HEK293 (cell line): ENCODE data around the gene IP6K3.
A peak's percentile ranks its signal among the peaks of the same experiment; 100 is the strongest.

Experiments used
- CTCF ChIA-PET: fragments of 350-600 bp; formaldehyde crosslinking; extraction: SDS; loops from one replicate; lab custom pipeline; 2021; ENCODE audit warnings: antibody characterized with exemption; lab: Yijun Ruan, JAX
- POLR2A ChIA-PET: fragments of 300-600 bp; formaldehyde crosslinking; extraction: SDS; loops from one replicate; lab custom pipeline; 2020; ENCODE audit warnings: antibody characterized with exemption, inconsistent platforms; lab: Yijun Ruan, JAX
- H3K27ac ChIP-seq: fragments of 200-500 bp; sonication (Bioruptor generic); 2 replicates; pipeline ENCODE4 v1.5.1; 2014; ENCODE audit warnings: low read depth, low read length, control low read depth, inconsistent platforms; ENCODE audit errors: extremely low read depth
- H3K36me3 ChIP-seq, 2 experiments: fragments of 200-500 bp in 1 of 2; sonication (Bioruptor generic) in 1 of 2; 1 replicate in 1 of 2; 2 replicates in 1 of 2; pipeline ENCODE4 v1.5.1; 2014 to 2017; ENCODE audit warnings: inconsistent platforms in 2 of 2, low read length in 2 of 2; ENCODE audit not compliant: control insufficient read depth in 2 of 2, insufficient read depth in 1 of 2
- H3K4me1 ChIP-seq: fragments of 200-500 bp; sonication (Bioruptor generic); 2 replicates; pipeline ENCODE4 v1.5.1; 2014; ENCODE audit warnings: mild to moderate bottlenecking, low read length, inconsistent platforms; ENCODE audit not compliant: control insufficient read depth, insufficient read depth
- H3K4me3 ChIP-seq: 2 replicates; pipeline ENCODE4 v1.5.1; 2011; ENCODE audit warnings: low read depth, mild to moderate bottlenecking, control low read depth, low read length, moderate library complexity
- H3K9me3 ChIP-seq: fragments of 200-500 bp; sonication (Bioruptor generic); 2 replicates; pipeline ENCODE4 v1.5.1; 2014; ENCODE audit warnings: low read depth, low read length, inconsistent platforms; ENCODE audit not compliant: control insufficient read depth, insufficient read depth
- ELK4 ChIP-seq: IDR thresholded peaks from 2 replicates; pipeline ENCODE4 v1.6.1; 2011; ENCODE audit warnings: mild to moderate bottlenecking, low read depth, low read length, borderline replicate concordance
- GFI1B ChIP-seq: fragments of 450-650 bp; formaldehyde crosslinking; IDR thresholded peaks from 2 replicates; pipeline ENCODE4 v1.5.1; 2016; ENCODE audit warnings: missing biosample characterization, missing genetic modification characterization
- IKZF3 ChIP-seq: fragments of 450-650 bp; IDR thresholded peaks from 2 replicates; pipeline ENCODE4 v1.5.0; 2018; ENCODE audit warnings: missing biosample characterization, mild to moderate bottlenecking, missing genetic modification characterization, moderate library complexity
- MZF1 ChIP-seq: fragments of 450-650 bp; formaldehyde crosslinking; IDR thresholded peaks from 2 replicates; pipeline ENCODE4 v1.5.1; 2017; ENCODE audit warnings: missing biosample characterization, missing genetic modification characterization, borderline replicate concordance
- PRDM1 ChIP-seq: fragments of 450-650 bp; formaldehyde crosslinking; IDR thresholded peaks from 2 replicates; pipeline ENCODE4; 2016; ENCODE audit warnings: missing biosample characterization, missing genetic modification characterization
- TCF7L2 ChIP-seq: IDR thresholded peaks from 2 replicates; pipeline ENCODE4 v1.6.1; 2011; ENCODE audit warnings: low read depth, mild to moderate bottlenecking, inconsistent platforms, low read length, moderate library complexity, borderline replicate concordance
- ZBTB7A ChIP-seq: fragments of 450-650 bp; formaldehyde crosslinking; IDR thresholded peaks from 2 replicates; pipeline ENCODE4 v1.5.1; 2016; ENCODE audit warnings: low read depth, missing biosample characterization, missing genetic modification characterization
- ZFP69B ChIP-seq: fragments of 450-650 bp; formaldehyde crosslinking; IDR thresholded peaks from 2 replicates; pipeline ENCODE4 v1.5.1; 2016; ENCODE audit warnings: missing biosample characterization, missing genetic modification characterization
- ZNF2 ChIP-seq: fragments of 450-650 bp; formaldehyde crosslinking; IDR thresholded peaks from 2 replicates; pipeline ENCODE4 v1.5.1; 2016; ENCODE audit warnings: missing biosample characterization, missing genetic modification characterization
- ZNF211 ChIP-seq: fragments of 450-650 bp; formaldehyde crosslinking; IDR thresholded peaks from 2 replicates; pipeline ENCODE4 v1.5.1; 2016; ENCODE audit warnings: low read depth, missing biosample characterization, missing genetic modification characterization
- ZNF366 ChIP-seq: fragments of 450-650 bp; formaldehyde crosslinking; conservative IDR thresholded peaks from 2 replicates; pipeline ENCODE4 v1.5.1; 2016; ENCODE audit warnings: missing biosample characterization, missing genetic modification characterization
- ZNF571 ChIP-seq: fragments of 450-650 bp; formaldehyde crosslinking; IDR thresholded peaks from 2 replicates; pipeline ENCODE4 v1.5.0; 2017; ENCODE audit warnings: missing biosample characterization, missing genetic modification characterization
- ZNF600 ChIP-seq: fragments of 450-650 bp; formaldehyde crosslinking; IDR thresholded peaks from 2 replicates; pipeline ENCODE4 v1.5.1; 2016; ENCODE audit warnings: missing biosample characterization, missing genetic modification characterization
- ZNF624 ChIP-seq: fragments of 450-650 bp; formaldehyde crosslinking; IDR thresholded peaks from 2 replicates; pipeline ENCODE4 v1.5.1; 2017; ENCODE audit warnings: missing biosample characterization, missing genetic modification characterization
- ZNF660 ChIP-seq: fragments of 450-650 bp; IDR thresholded peaks from 2 replicates; pipeline ENCODE4 v1.5.1; 2018; ENCODE audit warnings: missing biosample characterization, mild to moderate bottlenecking, missing genetic modification characterization
- ZSCAN16 ChIP-seq: fragments of 450-650 bp; formaldehyde crosslinking; IDR thresholded peaks from 2 replicates; pipeline ENCODE4 v1.5.1; 2016; ENCODE audit warnings: missing biosample characterization, missing genetic modification characterization
- TF ChIP-seq, protein P1 (sequence below): fragments of 450-650 bp; formaldehyde crosslinking; IDR thresholded peaks from 2 replicates; pipeline ENCODE4 v1.5.1; 2016; ENCODE audit warnings: missing biosample characterization, missing genetic modification characterization
- TF ChIP-seq, protein P2 (sequence below): fragments of 450-650 bp; formaldehyde crosslinking; IDR thresholded peaks from 2 replicates; pipeline ENCODE4 v1.5.1; 2017; ENCODE audit warnings: missing biosample characterization, missing genetic modification characterization
- TF ChIP-seq, protein P3 (sequence below): fragments of 450-650 bp; formaldehyde crosslinking; IDR thresholded peaks from 2 replicates; pipeline ENCODE4 v1.5.1; 2016; ENCODE audit warnings: missing biosample characterization, missing genetic modification characterization

The IP6K3 gene

DNA sequence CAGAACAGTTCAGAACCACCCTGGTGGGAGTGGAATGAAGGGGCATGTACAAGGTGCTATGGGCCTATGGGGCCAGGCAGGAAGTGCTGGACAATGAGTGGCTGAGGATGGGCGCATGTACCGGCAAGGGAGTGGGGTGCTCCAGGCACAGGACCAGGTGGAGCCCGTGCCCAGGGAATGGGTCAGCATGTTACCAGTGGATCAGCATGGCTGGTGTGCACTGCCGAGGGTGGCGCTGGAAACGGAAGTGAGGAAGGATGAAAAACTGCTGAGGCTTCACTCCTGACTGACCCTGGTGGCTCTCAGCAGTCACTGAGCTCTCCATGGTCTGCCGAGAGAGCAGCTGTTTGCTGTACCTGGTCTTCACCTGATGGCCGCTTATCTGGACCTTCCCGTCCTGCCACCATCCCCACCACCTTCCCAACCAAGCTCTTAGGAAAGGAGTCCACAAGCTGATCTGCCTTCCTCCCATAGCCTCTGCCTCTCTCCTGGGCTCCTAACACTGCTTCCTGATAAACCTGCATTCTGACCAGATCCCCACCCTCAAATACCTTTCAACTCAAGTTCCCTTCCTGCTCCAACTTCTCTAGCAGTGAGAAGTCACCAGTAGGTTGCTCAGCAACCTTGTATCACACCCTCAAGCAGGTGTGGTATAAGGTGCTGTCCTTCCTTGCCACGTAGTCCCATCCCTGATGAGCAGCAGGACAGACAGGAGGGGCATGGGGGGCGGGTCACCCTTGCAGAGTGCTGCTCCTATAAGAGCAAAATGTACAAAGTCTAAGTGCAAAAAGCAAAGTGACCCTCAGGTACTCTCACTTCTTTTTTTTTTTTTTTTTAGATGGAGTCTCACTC is 42.3 kb downstream of the IP6K3 start:
- Histone ChIP-seq H3K27ac (no peak overlapping the region), H3K36me3 (peaks cover 5 to 57% of the 10 kb centered on the region in 2 experiments; a peak in 2 of 3 replicates), H3K4me3 (no peak overlapping the region), H3K4me1 (0 out of 2 replicates have a peak, but pooled peaks cover 2% of the 10 kb centered on the region), H3K9me3 (no peaks in the 10 kb centered on the region)
- POLR2A ChIA-PET: interaction anchor here (1.1 to 1.8 kb wide), 2 partner anchors 11 to 82 kb away, joined by 3 to 4 read pairs; no protein-coding TSS in a partner anchor
- CTCF ChIA-PET: interaction anchor here (0.5 to 4.8 kb wide), 8 partner anchors 11 to 524 kb away, joined by 3 to 93 read pairs (median 3); no protein-coding TSS in a partner anchor
- TF ChIP-seq, protein P1, sequence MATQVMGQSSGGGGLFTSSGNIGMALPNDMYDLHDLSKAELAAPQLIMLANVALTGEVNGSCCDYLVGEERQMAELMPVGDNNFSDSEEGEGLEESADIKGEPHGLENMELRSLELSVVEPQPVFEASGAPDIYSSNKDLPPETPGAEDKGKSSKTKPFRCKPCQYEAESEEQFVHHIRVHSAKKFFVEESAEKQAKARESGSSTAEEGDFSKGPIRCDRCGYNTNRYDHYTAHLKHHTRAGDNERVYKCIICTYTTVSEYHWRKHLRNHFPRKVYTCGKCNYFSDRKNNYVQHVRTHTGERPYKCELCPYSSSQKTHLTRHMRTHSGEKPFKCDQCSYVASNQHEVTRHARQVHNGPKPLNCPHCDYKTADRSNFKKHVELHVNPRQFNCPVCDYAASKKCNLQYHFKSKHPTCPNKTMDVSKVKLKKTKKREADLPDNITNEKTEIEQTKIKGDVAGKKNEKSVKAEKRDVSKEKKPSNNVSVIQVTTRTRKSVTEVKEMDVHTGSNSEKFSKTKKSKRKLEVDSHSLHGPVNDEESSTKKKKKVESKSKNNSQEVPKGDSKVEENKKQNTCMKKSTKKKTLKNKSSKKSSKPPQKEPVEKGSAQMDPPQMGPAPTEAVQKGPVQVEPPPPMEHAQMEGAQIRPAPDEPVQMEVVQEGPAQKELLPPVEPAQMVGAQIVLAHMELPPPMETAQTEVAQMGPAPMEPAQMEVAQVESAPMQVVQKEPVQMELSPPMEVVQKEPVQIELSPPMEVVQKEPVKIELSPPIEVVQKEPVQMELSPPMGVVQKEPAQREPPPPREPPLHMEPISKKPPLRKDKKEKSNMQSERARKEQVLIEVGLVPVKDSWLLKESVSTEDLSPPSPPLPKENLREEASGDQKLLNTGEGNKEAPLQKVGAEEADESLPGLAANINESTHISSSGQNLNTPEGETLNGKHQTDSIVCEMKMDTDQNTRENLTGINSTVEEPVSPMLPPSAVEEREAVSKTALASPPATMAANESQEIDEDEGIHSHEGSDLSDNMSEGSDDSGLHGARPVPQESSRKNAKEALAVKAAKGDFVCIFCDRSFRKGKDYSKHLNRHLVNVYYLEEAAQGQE: peak; percentile 73
- TF ChIP-seq MZF1 (tag by site-specific recombination) (no peak), ZNF600 (peak; percentile 83)

- ChIA-PET POLR2A (interaction anchor here (0.7 to 1.7 kb wide), 5 partner anchors 9 to 405 kb away, joined by 3 to 6 read pairs (median 3); partner anchors contain the start of gene UQCC2), CTCF (interaction anchor here (0.6 to 4.8 kb wide), 25 partner anchors 8 to 932 kb away, joined by 3 to 93 read pairs (median 5); partner anchors contain the start of genes IP6K3 and UQCC2)
- no peak for TF ChIP-seq ZNF624 (tag by site-specific recombination)
- TF ChIP-seq TCF7L2: no peak
- TF ChIP-seq PRDM1 (tag by site-specific recombination): peak; percentile 50; the same call in 1 of the 2 replicates
- TF ChIP-seq ZNF2 (tag by site-specific recombination): 0 out of 2 replicates have a peak, but pooled peaks have one; percentile 57
- no peak for TF ChIP-seq ZSCAN16 (tag by site-specific recombination)
- peak; percentile 33; the same call in 1 of the 2 replicates for TF ChIP-seq ZNF660 (tag by site-specific recombination)
- peak; percentile 44; the same call in 1 of the 2 replicates for TF ChIP-seq IKZF3 (tag by site-specific recombination)
- Histone ChIP-seq H3K4me3 (no peak overlapping the region), H3K4me1 (0 out of 2 replicates have a peak, but pooled peaks cover 2% of the 10 kb centered on the region), H3K36me3 (peaks cover 4 to 57% of the 10 kb centered on the region in 2 experiments; a peak in 2 of 3 replicates), H3K9me3 (no peaks in the 10 kb centered on the region), H3K27ac (no peak overlapping the region)
Measured at GRCh38 chr6:33702345-33702977, 44.2 kb downstream of the IP6K3 start.

- no peak overlapping the region for H3K27ac ChIP-seq
- CTCF ChIA-PET: interaction anchor here (0.6 to 4.8 kb wide), 44 partner anchors 9 to 726 kb away, joined by 3 to 93 read pairs (median 4); partner anchors contain the start of genes BAK1, IP6K3 and UQCC2
- H3K9me3 ChIP-seq: no peaks in the 10 kb centered on the region
- H3K4me3 ChIP-seq: no peak overlapping the region
- peaks cover 4 to 69% of the 10 kb centered on the region in 2 experiments; a peak in 2 of 3 replicates for H3K36me3 ChIP-seq
- H3K4me1 ChIP-seq: peaks cover 5% of the 10 kb centered on the region; the same call in 1 of the 2 replicates
- POLR2A ChIA-PET: interaction anchor here (1.2 to 1.9 kb wide), 4 partner anchors 11 to 120 kb away, joined by 3 to 7 read pairs (median 5); partner anchors contain the start of genes BAK1 and UQCC2
- TF ChIP-seq ZFP69B (tag by site-specific recombination): no peak
- TF ChIP-seq GFI1B (tag by site-specific recombination): no peak
- TF ChIP-seq ELK4: no peak
- no peak for TF ChIP-seq ZNF366
- no peak for TF ChIP-seq ZNF571 (tag by site-specific recombination)
- TF ChIP-seq, protein P2, sequence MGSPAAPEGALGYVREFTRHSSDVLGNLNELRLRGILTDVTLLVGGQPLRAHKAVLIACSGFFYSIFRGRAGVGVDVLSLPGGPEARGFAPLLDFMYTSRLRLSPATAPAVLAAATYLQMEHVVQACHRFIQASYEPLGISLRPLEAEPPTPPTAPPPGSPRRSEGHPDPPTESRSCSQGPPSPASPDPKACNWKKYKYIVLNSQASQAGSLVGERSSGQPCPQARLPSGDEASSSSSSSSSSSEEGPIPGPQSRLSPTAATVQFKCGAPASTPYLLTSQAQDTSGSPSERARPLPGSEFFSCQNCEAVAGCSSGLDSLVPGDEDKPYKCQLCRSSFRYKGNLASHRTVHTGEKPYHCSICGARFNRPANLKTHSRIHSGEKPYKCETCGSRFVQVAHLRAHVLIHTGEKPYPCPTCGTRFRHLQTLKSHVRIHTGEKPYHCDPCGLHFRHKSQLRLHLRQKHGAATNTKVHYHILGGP (tag by site-specific recombination): no peak
- TF ChIP-seq, protein P3, sequence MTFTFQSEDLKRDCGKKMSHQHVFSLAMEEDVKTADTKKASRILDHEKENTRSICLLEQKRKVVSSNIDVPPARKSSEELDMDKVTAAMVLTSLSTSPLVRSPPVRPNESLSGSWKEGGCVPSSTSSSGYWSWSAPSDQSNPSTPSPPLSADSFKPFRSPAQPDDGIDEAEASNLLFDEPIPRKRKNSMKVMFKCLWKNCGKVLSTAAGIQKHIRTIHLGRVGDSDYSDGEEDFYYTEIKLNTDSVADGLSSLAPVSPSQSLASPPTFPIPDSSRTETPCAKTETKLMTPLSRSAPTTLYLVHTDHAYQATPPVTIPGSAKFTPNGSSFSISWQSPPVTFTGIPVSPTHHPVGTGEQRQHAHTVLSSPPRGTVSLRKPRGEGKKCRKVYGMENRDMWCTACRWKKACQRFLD (tag by site-specific recombination): no peak
- no peak for TF ChIP-seq ZBTB7A
- no peak for TF ChIP-seq ZNF211 (tag by site-specific recombination)
Measured at GRCh38 chr6:33700391-33701050, 46.2 kb downstream of the IP6K3 start.
